ENCODE measurements around the gene NTSR2.

Gene NTSR2

GRCh38 chr2:11715987-11716652, 46.1 kb upstream of the NTSR2 start:
- H3K4me3 ChIP-seq (ENCODE audit: low read depth, low read length), result no peak overlapping the region
- no peak for TF ChIP-seq CTCF (IDR thresholded peaks at IDR 0.05; ENCODE audit: low read depth, low read length, missing control alignments)
- no peaks in the 10 kb centered on the region for H3K36me3 ChIP-seq (replicated peaks)
- in situ Hi-C loops (cut with HindIII; ENCODE audit: low pct_ligation_motif_present, low sequenced_read_pairs), result no loop called here
- H3K27me3 ChIP-seq (replicated peaks), result peaks cover 15% of the 10 kb centered on the region
- no peak for DNase-seq
- no peak overlapping the region for H3K27ac ChIP-seq

- no peak for DNase-seq
- no peak overlapping the region for H3K4me3 ChIP-seq (ENCODE audit: low read depth, low read length)
- H3K27ac ChIP-seq, result no peak overlapping the region
- no peak for TF ChIP-seq CTCF (IDR thresholded peaks at IDR 0.05; ENCODE audit: low read depth, low read length, missing control alignments)
- H3K27me3 ChIP-seq (replicated peaks), result peaks cover 7% of the 10 kb centered on the region
- in situ Hi-C loops (cut with HindIII; ENCODE audit: low pct_ligation_motif_present, low sequenced_read_pairs), result no loop called here
- H3K36me3 ChIP-seq (replicated peaks), result no peaks in the 10 kb centered on the region
Observed at GRCh38 chr2:11713815-11714214, 43.8 kb upstream of the NTSR2 start.

- no peak for TF ChIP-seq CTCF (IDR thresholded peaks at IDR 0.05; ENCODE audit: low read depth, low read length, missing control alignments)
- in situ Hi-C loops (cut with HindIII; ENCODE audit: low pct_ligation_motif_present, low sequenced_read_pairs), result no loop called here
- H3K27ac ChIP-seq, result no peak overlapping the region
- no peak for DNase-seq
- H3K27me3 ChIP-seq (replicated peaks), result peaks cover under 1% of the 10 kb centered on the region
- no peak overlapping the region for H3K4me3 ChIP-seq (ENCODE audit: low read depth, low read length)
- H3K36me3 ChIP-seq (replicated peaks), result no peaks in the 10 kb centered on the region
Observed at GRCh38 chr2:11712866-11713265, 42.9 kb upstream of the NTSR2 start.

DNA sequence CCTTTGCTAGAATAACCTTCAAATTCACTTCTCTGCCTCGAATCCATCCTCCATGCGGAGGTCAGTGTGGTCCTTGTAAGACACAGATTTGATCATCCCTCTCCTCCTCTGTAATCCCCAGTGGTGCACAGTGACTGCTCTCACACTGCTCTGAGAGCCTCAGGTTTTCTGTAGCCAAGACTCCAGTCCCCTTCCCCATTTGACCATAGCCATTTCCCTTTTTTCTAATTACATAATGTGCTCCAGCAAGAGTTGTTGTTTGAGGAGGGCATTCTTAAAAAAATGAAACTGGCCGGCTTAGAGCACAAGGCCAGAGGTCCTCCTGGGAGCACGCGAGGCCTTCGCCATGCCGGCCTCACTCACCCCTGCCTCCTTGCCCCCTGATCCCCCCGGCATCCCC, 41.8 kb upstream of the NTSR2 start:
- DNase-seq, result no peak
- TF ChIP-seq CTCF (IDR thresholded peaks at IDR 0.05; ENCODE audit: low read depth, low read length, missing control alignments), result no peak

DNA sequence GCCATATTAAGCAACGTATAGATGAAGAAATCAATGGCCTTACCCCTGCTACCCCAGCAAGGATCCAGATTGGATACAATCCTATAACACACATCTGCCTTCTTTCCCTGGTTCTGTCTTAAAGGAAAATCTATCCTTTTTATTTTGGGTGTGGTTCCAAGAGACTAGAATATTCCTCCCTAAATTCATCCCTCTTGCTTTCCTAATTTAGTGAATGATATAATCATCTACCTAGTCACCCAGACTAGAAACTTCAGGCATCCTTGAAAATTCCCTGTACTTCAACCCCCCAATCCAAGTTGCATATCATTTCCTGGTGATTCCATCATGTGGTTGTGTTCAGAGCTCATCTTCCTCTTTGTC, 41.3 kb upstream of the NTSR2 start:
- in situ Hi-C loops (cut with HindIII; ENCODE audit: low pct_ligation_motif_present, low sequenced_read_pairs), result no loop called here
- DNase-seq, result no peak
- Histone ChIP-seq H3K27ac (no peak overlapping the region), H3K4me3 (ENCODE audit: low read depth, low read length) (no peak overlapping the region), H3K36me3 (replicated peaks) (no peaks in the 10 kb centered on the region), H3K27me3 (replicated peaks) (no peaks in the 10 kb centered on the region)
- TF ChIP-seq CTCF (IDR thresholded peaks at IDR 0.05; ENCODE audit: low read depth, low read length, missing control alignments), result no peak

More for the DNA sequence above, 41.8 kb upstream of the NTSR2 start:
- Histone ChIP-seq H3K4me3 (ENCODE audit: low read depth, low read length) (no peak overlapping the region), H3K27ac (no peak overlapping the region), H3K36me3 (replicated peaks) (no peaks in the 10 kb centered on the region), H3K27me3 (replicated peaks) (no peaks in the 10 kb centered on the region)
- in situ Hi-C loops (cut with HindIII; ENCODE audit: low pct_ligation_motif_present, low sequenced_read_pairs), result no loop called here
